Caco-2 (cell line): ENCODE data around the gene SUMF1. TPM values are rescaled to one million over a fixed set of nuclear protein-coding genes. Genes with fewer than 3 reads are reported as not detected.

Experiments
- BruUV-seq: library from RNA; stranded (reverse); fragments of 400-500 nt; replicated peaks from 2 replicates; lab custom pipeline; 2021; lab: Mats Ljungman, UMichigan
- CTCF ChIA-PET: fragments of 300-600 bp; sonication (Branson Sonifier 250); formaldehyde crosslinking; loops from one replicate; lab custom pipeline; 2022; ENCODE audit warnings: antibody characterized with exemption; lab: Charles Lee
- POLR2A ChIA-PET: fragments of 300-600 bp; sonication (Branson Sonifier 250); formaldehyde crosslinking; loops from one replicate; lab custom pipeline; 2022; ENCODE audit warnings: antibody characterized with exemption; lab: Charles Lee
- DNase-seq, 2 experiments: peaks; one replicate each; pipeline versions ENCODE4 v3.0.0 to v3.0.0-alpha.2; 2020 to 2022
- H3K27me3 ChIP-seq: replicated peaks from 2 replicates; pipeline ENCODE4 v1.6.0; 2011; ENCODE audit warnings: low read length; ENCODE audit not compliant: control insufficient read depth, insufficient read depth
- H3K36me3 ChIP-seq: 2 replicates; pipeline ENCODE4 v1.5.1; 2011; ENCODE audit warnings: low read length; ENCODE audit not compliant: control insufficient read depth, insufficient read depth
- H3K4me1 ChIP-seq: fragments of 250-450 bp; sonication (Bioruptor Pico); 2 replicates; pipeline ENCODE4 v1.5.1; 2020; ENCODE audit warnings: mild to moderate bottlenecking
- H3K4me3 ChIP-seq: 2 replicates; pipeline ENCODE4 v1.5.1; 2011; ENCODE audit warnings: low read depth, mild to moderate bottlenecking, control low read depth, low read length
- H3K9me3 ChIP-seq: fragments of 250-450 bp; sonication (Bioruptor Pico); 2 replicates; pipeline ENCODE4 v1.5.1; 2020; ENCODE audit warnings: mild to moderate bottlenecking, moderate library complexity
- H3K27ac Mint-ChIP-seq: one replicate; pipeline ENCODE4 v1.8.0; 2022; ENCODE audit warnings: mixed read lengths; ENCODE audit not compliant: unreplicated experiment
- H3K27me3 Mint-ChIP-seq: one replicate; pipeline ENCODE4 v1.8.0; 2022; ENCODE audit warnings: mixed read lengths; ENCODE audit not compliant: insufficient read depth, unreplicated experiment
- H3K36me3 Mint-ChIP-seq: one replicate; pipeline ENCODE4 v1.8.0; 2022; ENCODE audit warnings: mild to moderate bottlenecking, mixed read lengths; ENCODE audit not compliant: insufficient read depth, unreplicated experiment
- H3K4me1 Mint-ChIP-seq: one replicate; pipeline ENCODE4 v1.8.0; 2022; ENCODE audit warnings: low read depth, mixed read lengths; ENCODE audit not compliant: unreplicated experiment
- H3K4me3 Mint-ChIP-seq: one replicate; pipeline ENCODE4 v1.8.0; 2022; ENCODE audit warnings: mild to moderate bottlenecking, moderate library complexity, mixed read lengths; ENCODE audit not compliant: unreplicated experiment
- H3K9me3 Mint-ChIP-seq: one replicate; pipeline ENCODE4 v1.8.0; 2022; ENCODE audit warnings: mixed read lengths; ENCODE audit not compliant: unreplicated experiment
- CTCF ChIP-seq, 2 experiments: fragments of 200-600 bp in 1 of 2; IDR thresholded peaks; 1 replicate in 1 of 2; 2 replicates in 1 of 2; pipeline versions ENCODE4 v1.5.1 to v1.8.0; 2011 to 2022; ENCODE audit warnings: antibody characterized with exemption in 1 of 2, control low read depth in 1 of 2, inconsistent platforms in 1 of 2, low read depth in 1 of 2, low read length in 1 of 2, mild to moderate bottlenecking in 1 of 2, moderate library complexity in 1 of 2; ENCODE audit not compliant: insufficient read depth in 1 of 2, severe bottlenecking in 1 of 2, unreplicated experiment in 1 of 2
- intact Hi-C: fragments of 100-400 bp; cut with micrococcal nuclease; formaldehyde crosslinking; loops from one replicate; pipeline ENCODE4 v1.10.0; 2022; ENCODE audit not compliant: unreplicated experiment
- total RNA-seq: library from RNA; stranded (reverse); gene quantifications from 2 replicates; pipeline ENCODE4 v1.2.3, GENCODE V29; 2022

The SUMF1 gene
- total RNA-seq, 1 experiment from 2014 or later, result 24.4 TPM

- intact Hi-C loops, result loop anchor here (5.0 kb wide), 1 partner anchor 207 kb away; no protein-coding TSS in a partner anchor
- Mint-ChIP-seq H3K27me3 (no peaks in the 10 kb centered on the region), H3K4me1 (peaks cover 17% of the 10 kb centered on the region), H3K27ac (peak overlapping the region; percentile 63), H3K4me3 (no peak overlapping the region), H3K9me3 (peaks cover 6% of the 10 kb centered on the region), H3K36me3 (no peaks in the 10 kb centered on the region)
- Histone ChIP-seq H3K36me3 (no peaks in the 10 kb centered on the region), H3K4me1 (peaks cover 12% of the 10 kb centered on the region), H3K4me3 (no peak overlapping the region), H3K9me3 (no peaks in the 10 kb centered on the region), H3K27me3 (no peaks in the 10 kb centered on the region)
- DNase-seq, result no peak
- ChIA-PET POLR2A (no interaction called here), CTCF (no interaction called here)
- no peak for TF ChIP-seq CTCF (IDR thresholded peaks at IDR 0.05; ENCODE audit: insufficient read depth in 1 of 2, low read depth in 1 of 2, low read length in 1 of 2, severe bottlenecking in 1 of 2, unreplicated experiment in 1 of 2)
- BruUV-seq, result no TSS peak
Observed at GRCh38 chr3:4425707-4426106, 41.4 kb downstream of the SUMF1 start.

- Histone ChIP-seq H3K4me1 (peaks cover 12% of the 10 kb centered on the region), H3K27me3 (no peaks in the 10 kb centered on the region), H3K4me3 (no peak overlapping the region), H3K9me3 (no peaks in the 10 kb centered on the region), H3K36me3 (no peaks in the 10 kb centered on the region)
- no peak for TF ChIP-seq CTCF (IDR thresholded peaks at IDR 0.05; ENCODE audit: insufficient read depth in 1 of 2, low read depth in 1 of 2, low read length in 1 of 2, severe bottlenecking in 1 of 2, unreplicated experiment in 1 of 2)
- BruUV-seq, result no TSS peak
- Mint-ChIP-seq H3K4me1 (peaks cover 17% of the 10 kb centered on the region), H3K27ac (no peak overlapping the region), H3K9me3 (no peaks in the 10 kb centered on the region), H3K36me3 (no peaks in the 10 kb centered on the region), H3K4me3 (no peak overlapping the region), H3K27me3 (no peaks in the 10 kb centered on the region)
- intact Hi-C loops, result loop anchor here (5.0 kb wide), 1 partner anchor 207 kb away; no protein-coding TSS in a partner anchor
- CTCF ChIA-PET, result no interaction called here
- DNase-seq, result no peak
- POLR2A ChIA-PET, result no interaction called here
Observed at GRCh38 chr3:4425055-4425454, 42.0 kb downstream of the SUMF1 start.

- H3K36me3 Mint-ChIP-seq, result no peaks in the 10 kb centered on the region
- intact Hi-C loops, result no loop called here
- H3K4me3 ChIP-seq, result no peak overlapping the region
- no peaks in the 10 kb centered on the region for H3K36me3 ChIP-seq
- H3K27ac Mint-ChIP-seq, result no peak overlapping the region
- no peaks in the 10 kb centered on the region for H3K27me3 ChIP-seq
- H3K4me1 ChIP-seq, result peaks cover 3% of the 10 kb centered on the region; the same call in 1 of the 2 replicates
- ChIA-PET CTCF (no interaction called here), POLR2A (no interaction called here)
- H3K9me3 Mint-ChIP-seq, result no peaks in the 10 kb centered on the region
- no peak overlapping the region for H3K4me3 Mint-ChIP-seq
- H3K4me1 Mint-ChIP-seq, result peaks cover 8% of the 10 kb centered on the region
- no TSS peak for BruUV-seq
- no peak for DNase-seq
- H3K9me3 ChIP-seq, result no peaks in the 10 kb centered on the region
- no peaks in the 10 kb centered on the region for H3K27me3 Mint-ChIP-seq
- no peak for TF ChIP-seq CTCF (IDR thresholded peaks at IDR 0.05; ENCODE audit: insufficient read depth in 1 of 2, low read depth in 1 of 2, low read length in 1 of 2, severe bottlenecking in 1 of 2, unreplicated experiment in 1 of 2)
Observed at GRCh38 chr3:4421121-4421520, 45.9 kb downstream of the SUMF1 start.
